Testis (tissue), 2 donors: ENCODE results near the gene COL26A1.

Experiments used
- CTCF ChIP-seq, 3 experiments: fragments of 450-650 bp in 2 of 3; fragments of 200-600 bp in 1 of 3; sonication (generic) in 1 of 3; IDR thresholded peaks; one replicate each; pipeline ENCODE4 v1.5.1; 2016 to 2019; ENCODE audit warnings: antibody characterized with exemption in 3 of 3, mild to moderate bottlenecking in 2 of 3, moderate library complexity in 1 of 3
- POLR2A ChIP-seq: fragments of 450-650 bp; IDR thresholded peaks from one replicate; pipeline ENCODE4 v1.6.1; 2017; ENCODE audit warnings: antibody characterized with exemption, mild to moderate bottlenecking, moderate library complexity

DNA sequence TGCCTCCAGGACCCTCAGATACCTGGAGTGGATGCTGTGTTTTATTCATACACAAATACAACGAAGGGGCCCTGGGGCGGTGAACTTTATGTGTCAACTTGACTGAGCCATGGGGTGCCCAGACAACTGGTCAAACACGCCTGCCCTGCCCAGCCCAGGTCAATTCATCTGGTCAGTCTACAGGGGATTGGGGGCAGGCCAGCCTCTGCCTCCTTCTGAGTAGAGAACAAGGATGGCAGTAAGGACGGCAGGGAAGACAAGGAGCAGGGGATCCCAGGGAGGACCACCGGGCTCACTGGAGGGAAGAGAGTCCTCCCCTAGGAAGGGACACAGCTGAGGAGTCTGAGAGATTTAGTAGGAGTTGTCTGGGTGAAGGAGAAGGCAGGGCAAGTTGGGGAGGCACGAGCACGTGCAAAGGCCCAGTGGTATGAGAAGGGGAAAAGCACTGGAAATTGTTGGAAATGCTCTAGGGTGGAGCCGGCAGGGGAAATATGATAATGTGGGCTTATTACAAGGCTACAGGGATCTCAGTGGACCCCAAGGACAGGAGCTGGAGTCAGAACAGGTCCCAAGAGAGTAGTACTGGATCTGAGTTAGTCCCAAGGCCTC, 203.0 kb downstream of the COL26A1 start:
- TF ChIP-seq CTCF (IDR thresholded peaks at IDR 0.05), result no peak
- no peak for TF ChIP-seq POLR2A
